Measurements from ENCODE around the gene ARF3. TPM values are rescaled to one million over a fixed set of nuclear protein-coding genes. Genes with fewer than 3 reads are reported as not detected.

ARF3 gene
- total RNA-seq, 1 experiment from 2014 or later = 263 TPM

- Histone ChIP-seq H2AK5ac (ENCODE audit: insufficient read length, low read length) (no peak overlapping the region), H3K27me3 (ENCODE audit: insufficient read depth, low read length) (no peaks in the 10 kb centered on the region), H3K14ac (ENCODE audit: insufficient read depth, low read length) (no peak overlapping the region), H3K79me2 (ENCODE audit: insufficient read depth, low read length) (peaks cover 27% of the 10 kb centered on the region; the same call in 1 of the 2 replicates), H2BK20ac (ENCODE audit: low read depth, low read length, poor library complexity, severe bottlenecking) (no peak overlapping the region), H3K79me1 (ENCODE audit: insufficient read depth, low read depth, low read length, poor library complexity, severe bottlenecking) (peaks cover 10% of the 10 kb centered on the region), H3K56ac (ENCODE audit: insufficient read length, low read depth, low read length) (no peak overlapping the region), H3K9ac (ENCODE audit: extremely low read depth, insufficient read length, low read length) (no peak overlapping the region), H3K23me2 (ENCODE audit: insufficient read length, low read depth, low read length, poor library complexity, severe bottlenecking) (no peaks in the 10 kb centered on the region), H3K4ac (ENCODE audit: low read depth, low read length) (no peak overlapping the region), H2BK120ac (ENCODE audit: low read depth, low read length, poor library complexity, severe bottlenecking) (no peak overlapping the region), H4K20me1 (ENCODE audit: control insufficient read depth, insufficient read depth, insufficient read length) (no peaks in the 10 kb centered on the region), H2BK15ac (ENCODE audit: low read depth, low read length) (no peak overlapping the region), H3T11ph (ENCODE audit: low read length) (no peak overlapping the region), H4K8ac (replicated peaks; ENCODE audit: insufficient read length, low read depth, low read length) (no peak overlapping the region), H3K4me1 (ENCODE audit: insufficient read depth, low read length) (no peaks in the 10 kb centered on the region), H3K18ac (ENCODE audit: insufficient read length, low read depth, low read length) (no peak overlapping the region), H3K27ac (ENCODE audit: insufficient read length, low read depth, low read length) (no peak overlapping the region), H4K91ac (ENCODE audit: insufficient read length, low read depth, low read length) (no peak overlapping the region), H2BK5ac (ENCODE audit: insufficient read length, low read length) (no peak overlapping the region), H3K23ac (ENCODE audit: insufficient read length, low read depth, low read length) (no peak overlapping the region), H2BK12ac (ENCODE audit: insufficient read length, low read depth, low read length) (no peak overlapping the region), H3K4me2 (ENCODE audit: insufficient read depth, insufficient read length, low read length) (no peak overlapping the region), H3K9me3 (ENCODE audit: control insufficient read depth, low read depth, low read length) (no peaks in the 10 kb centered on the region), H2AFZ (ENCODE audit: low read length) (no peak overlapping the region), H4K5ac (ENCODE audit: insufficient read length, low read depth, low read length) (no peak overlapping the region)
- Mint-ChIP-seq H3K36me3 (ENCODE audit: insufficient read depth in 1 of 3, low read depth in 3 of 3) (peaks cover 1 to 40% (median 23%) of the 10 kb centered on the region in 3 experiments; a peak in 6 of 7 replicates), H3K9me3 (no peaks in the 10 kb centered on the region), H3K4me3 (no peak overlapping the region), H3K27ac (peak overlapping the region; percentile 44 to 87 (median 59); a peak in 6 of 7 replicates), H3K4me1 (peaks cover 11 to 13% of the 10 kb centered on the region in 2 experiments), H3K27me3 (ENCODE audit: low read depth) (no peaks in the 10 kb centered on the region)
- TF ChIP-seq CTCF (conservative IDR thresholded peaks at IDR 0.05) = no peak
- no CpG with 5 or more reads among the region's 3 CpGs for WGBS (ENCODE audit: extremely low coverage, insufficient read length, low lambda C conversion rate)
- no peak for DNase-seq
Observed at GRCh38 chr12:48947727-48948126, 9.6 kb downstream of the ARF3 start.
